C4-2B (cell line): ENCODE measurements around the gene SLC2A13.
"Not testable (repeated sequence)": the region's sequence is repeated elsewhere in the genome, so short reads cannot be mapped to it uniquely, and the experiment has no call there.

Experiments
- H3K27ac ChIP-seq: fragments of 450-650 bp; 2 replicates; pipeline ENCODE4 v1.5.1; 2017
- CTCF ChIP-seq: fragments of 450-650 bp; conservative IDR thresholded peaks from 2 replicates; pipeline ENCODE4 v1.5.1; 2017; ENCODE audit warnings: mild to moderate bottlenecking
- ZFX ChIP-seq: fragments of 450-650 bp; IDR thresholded peaks from 2 replicates; pipeline ENCODE4 v1.6.1; 2017

The SLC2A13 gene

GRCh38 chr12:39931231-39931630 is 174.7 kb downstream of the SLC2A13 start:
- H3K27ac ChIP-seq, result no peak overlapping the region
- no peak for TF ChIP-seq ZFX

GRCh38 chr12:39930101-39930500 is 175.8 kb downstream of the SLC2A13 start:
- no peak overlapping the region for H3K27ac ChIP-seq
- TF ChIP-seq ZFX, result no peak
- TF ChIP-seq CTCF, result no peak

- H3K27ac ChIP-seq, result no peak overlapping the region
- TF ChIP-seq ZFX, result no peak
- no peak for TF ChIP-seq CTCF
These were observed 177.5 kb downstream of the SLC2A13 start for GRCh38 chr12:39928181-39928899.

- TF ChIP-seq ZFX, result no peak
- TF ChIP-seq CTCF, result no peak
- H3K27ac ChIP-seq, result no peak overlapping the region
These were observed 182.5 kb downstream of the SLC2A13 start for GRCh38 chr12:39923364-39923763.

GRCh38 chr12:39922598-39922997 is 183.3 kb downstream of the SLC2A13 start:
- H3K27ac ChIP-seq, result not testable (repeated sequence)

GRCh38 chr12:39920647-39921046 is 185.2 kb downstream of the SLC2A13 start:
- H3K27ac ChIP-seq, result no peak overlapping the region
- TF ChIP-seq CTCF, result no peak
- TF ChIP-seq ZFX, result no peak

GRCh38 chr12:39920222-39920621 is 185.7 kb downstream of the SLC2A13 start:
- no peak overlapping the region for H3K27ac ChIP-seq
- TF ChIP-seq ZFX (no peak), CTCF (no peak)

GRCh38 chr12:39919790-39920189 is 186.1 kb downstream of the SLC2A13 start:
- H3K27ac ChIP-seq, result no peak overlapping the region
- TF ChIP-seq CTCF (no peak), ZFX (no peak)
